Measurements from ENCODE around the gene VPS52.

VPS52 gene

GRCh38 chr6:33204415-33205190 lies 67.1 kb downstream of the VPS52 start, which contains the start of gene HSD17B8:
TSS of gene HSD17B8 (plus strand) at chr6:33204655. CDS start at chr6:33204669, 14 bp downstream.
- Histone ChIP-seq H3K4me3 (replicated peaks; ENCODE audit: insufficient read depth, low read length) (no peak within 1 kb of the TSS), H3K27ac (replicated peaks) (no peak within 1 kb of the TSS), H3K27me3 (ENCODE audit: insufficient read depth, poor library complexity, severe bottlenecking) (no peaks in the 10 kb centered on the region)
- DNase-seq (ENCODE audit: low read depth in 1 of 2, low spot score in 1 of 2): peak in 1 of 2 experiments; percentile 30
- TF ChIP-seq POLR2AphosphoS5 (IDR thresholded peaks at IDR 0.05; ENCODE audit: low read depth): peak; percentile 38; the same call in 1 of the 2 replicates
- no peak for TF ChIP-seq GABPA (IDR thresholded peaks at IDR 0.05; ENCODE audit: low read depth)

GRCh38 chr6:33204165-33204414 lies 67.6 kb downstream of the VPS52 start:
- no peak overlapping the region for H3K4me3 ChIP-seq (replicated peaks; ENCODE audit: insufficient read depth, low read length)
- H3K27ac ChIP-seq (replicated peaks): no peak overlapping the region
- H3K27me3 ChIP-seq (ENCODE audit: insufficient read depth, poor library complexity, severe bottlenecking): no peaks in the 10 kb centered on the region
- DNase-seq (ENCODE audit: low read depth in 1 of 2, low spot score in 1 of 2): no peak
- TF ChIP-seq SPI1 (IDR thresholded peaks at IDR 0.05; ENCODE audit: borderline replicate concordance, low read depth) (no peak), CTCF (IDR thresholded peaks at IDR 0.05; ENCODE audit: insufficient read depth, low read length) (no peak), REST (IDR thresholded peaks at IDR 0.05; ENCODE audit: insufficient replicate concordance, low read depth) (no peak), GABPA (IDR thresholded peaks at IDR 0.05; ENCODE audit: low read depth) (no peak), POLR2AphosphoS5 (IDR thresholded peaks at IDR 0.05; ENCODE audit: low read depth) (no peak)

GRCh38 chr6:33203443-33204164 lies 68.1 kb downstream of the VPS52 start:
- H3K4me3 ChIP-seq (replicated peaks; ENCODE audit: insufficient read depth, low read length): no peak overlapping the region
- no peak for DNase-seq (ENCODE audit: low read depth in 1 of 2, low spot score in 1 of 2)
- H3K27me3 ChIP-seq (ENCODE audit: insufficient read depth, poor library complexity, severe bottlenecking): no peaks in the 10 kb centered on the region
- no peak overlapping the region for H3K27ac ChIP-seq (replicated peaks)
- TF ChIP-seq CTCF (IDR thresholded peaks at IDR 0.05; ENCODE audit: insufficient read depth, low read length) (no peak), REST (IDR thresholded peaks at IDR 0.05; ENCODE audit: insufficient replicate concordance, low read depth) (no peak), GABPA (IDR thresholded peaks at IDR 0.05; ENCODE audit: low read depth) (no peak)

GRCh38 chr6:33202799-33203198 lies 68.9 kb downstream of the VPS52 start:
- DNase-seq (ENCODE audit: low read depth in 1 of 2, low spot score in 1 of 2): no peak
- Histone ChIP-seq H3K27me3 (ENCODE audit: insufficient read depth, poor library complexity, severe bottlenecking) (no peaks in the 10 kb centered on the region), H3K27ac (replicated peaks) (no peak overlapping the region), H3K4me3 (replicated peaks; ENCODE audit: insufficient read depth, low read length) (no peak overlapping the region)
- TF ChIP-seq CTCF (IDR thresholded peaks at IDR 0.05; ENCODE audit: insufficient read depth, low read length): no peak
- no peak for TF ChIP-seq GABPA (IDR thresholded peaks at IDR 0.05; ENCODE audit: low read depth)
- TF ChIP-seq REST (IDR thresholded peaks at IDR 0.05; ENCODE audit: insufficient replicate concordance, low read depth): no peak
- no peak for TF ChIP-seq POLR2AphosphoS5 (IDR thresholded peaks at IDR 0.05; ENCODE audit: low read depth)
- no peak for TF ChIP-seq SPI1 (IDR thresholded peaks at IDR 0.05; ENCODE audit: borderline replicate concordance, low read depth)

Measured in HL-60 (cell line).